ENCODE results near the gene GPX4. TPM values are rescaled to one million over a fixed set of nuclear protein-coding genes. Genes with fewer than 3 reads are reported as not detected.
A peak's percentile ranks its signal among the peaks of the same experiment; 100 is the strongest.

The GPX4 gene
- total RNA-seq, 1 experiment from 2014 or later = 577 TPM

- no peak for DNase-seq (ENCODE audit: low read depth, low spot score)
- in situ Hi-C loops (cut with HindIII; ENCODE audit: low pct_unique_long_range_greater_than_20kb, low sequenced_read_pairs) (no loop called here), intact Hi-C loops (cut with micrococcal nuclease; ENCODE audit: unreplicated experiment) (no loop called here)
- Histone ChIP-seq H3K36me3 (ENCODE audit: control insufficient read depth, insufficient read depth, low read length) (no peaks in the 10 kb centered on the region; the same call in 1 of the 2 replicates), H3K4me1 (ENCODE audit: control insufficient read depth, insufficient read depth, low read length) (peaks cover 39% of the 10 kb centered on the region), H3K4me3 (ENCODE audit: low read depth in 2 of 2, low read length in 2 of 2) (peak overlapping the region in 1 of 2 experiments; percentile 27; a peak in 2 of 4 replicates), H3K9me3 (ENCODE audit: control insufficient read depth, insufficient read depth, low read depth, low read length) (no peaks in the 10 kb centered on the region), H3K27me3 (ENCODE audit: control insufficient read depth, insufficient read depth, low read length) (no peaks in the 10 kb centered on the region), H3K27ac (ENCODE audit: low read length) (peak overlapping the region; percentile 79)
- CTCF ChIA-PET = no interaction called here
- no TSS peak for BruUV-seq (replicated peaks)
- TF ChIP-seq SIN3A (IDR thresholded peaks at IDR 0.05; ENCODE audit: borderline replicate concordance, insufficient read depth, low read depth, low read length) = no peak
- POLR2A ChIA-PET = no interaction called here
- ATAC-seq = peak; percentile 47
These were observed 29.0 kb downstream of the GPX4 start for GRCh38 chr19:1132552-1133383.

DNA sequence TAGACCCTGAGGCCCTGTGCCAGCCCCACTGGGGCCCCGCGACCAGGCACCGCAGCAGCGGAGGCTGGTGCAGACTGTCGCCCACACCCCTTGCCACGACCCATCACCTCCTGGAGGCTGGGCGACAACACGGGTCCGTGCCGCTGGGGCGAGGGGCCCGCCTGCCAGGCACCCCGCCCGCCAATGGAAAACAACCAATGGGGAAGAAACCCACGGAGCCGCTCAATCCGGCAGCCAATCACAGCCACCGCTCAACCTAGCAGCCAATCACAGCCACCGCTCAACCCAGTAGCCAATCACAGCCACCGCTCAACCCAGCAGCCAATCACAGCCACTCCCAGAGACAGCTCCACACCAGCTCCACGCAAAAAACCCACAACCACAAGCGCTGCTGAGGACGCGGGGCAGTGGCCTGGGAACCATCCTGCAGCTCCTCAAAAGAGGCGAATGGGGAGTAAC is 29.7 kb downstream of the GPX4 start:
- Histone ChIP-seq H3K27me3 (ENCODE audit: control insufficient read depth, insufficient read depth, low read length) (no peaks in the 10 kb centered on the region), H3K4me1 (ENCODE audit: control insufficient read depth, insufficient read depth, low read length) (peaks cover 39% of the 10 kb centered on the region), H3K27ac (ENCODE audit: low read length) (peak overlapping the region; percentile 79), H3K9me3 (ENCODE audit: control insufficient read depth, insufficient read depth, low read depth, low read length) (no peaks in the 10 kb centered on the region), H3K36me3 (ENCODE audit: control insufficient read depth, insufficient read depth, low read length) (no peaks in the 10 kb centered on the region; the same call in 1 of the 2 replicates), H3K4me3 (ENCODE audit: low read depth in 2 of 2, low read length in 2 of 2) (peak overlapping the region in 1 of 2 experiments; percentile 27; a peak in 2 of 4 replicates)
- ATAC-seq (peak; percentile 81), DNase-seq (ENCODE audit: low read depth, low spot score) (no peak)
- ChIA-PET POLR2A (interaction anchor here (0.6 kb wide), 1 partner anchor 54 kb away, joined by 4 read pairs; no protein-coding TSS in a partner anchor), CTCF (no interaction called here)
- intact Hi-C loops (cut with micrococcal nuclease; ENCODE audit: unreplicated experiment) (no loop called here), in situ Hi-C loops (cut with HindIII; ENCODE audit: low pct_unique_long_range_greater_than_20kb, low sequenced_read_pairs) (no loop called here)
- no TSS peak for BruUV-seq (replicated peaks)
- TF ChIP-seq CTCF (IDR thresholded peaks at IDR 0.05) (no peak), TCF7L2 (IDR thresholded peaks at IDR 0.05; ENCODE audit: low read depth, low read length) (no peak), POLR2AphosphoS5 (IDR thresholded peaks at IDR 0.05; ENCODE audit: low read depth, low read length) (no peak), SIN3A (IDR thresholded peaks at IDR 0.05; ENCODE audit: borderline replicate concordance, insufficient read depth, low read depth, low read length) (no peak)
- TF ChIP-seq, protein P1, sequence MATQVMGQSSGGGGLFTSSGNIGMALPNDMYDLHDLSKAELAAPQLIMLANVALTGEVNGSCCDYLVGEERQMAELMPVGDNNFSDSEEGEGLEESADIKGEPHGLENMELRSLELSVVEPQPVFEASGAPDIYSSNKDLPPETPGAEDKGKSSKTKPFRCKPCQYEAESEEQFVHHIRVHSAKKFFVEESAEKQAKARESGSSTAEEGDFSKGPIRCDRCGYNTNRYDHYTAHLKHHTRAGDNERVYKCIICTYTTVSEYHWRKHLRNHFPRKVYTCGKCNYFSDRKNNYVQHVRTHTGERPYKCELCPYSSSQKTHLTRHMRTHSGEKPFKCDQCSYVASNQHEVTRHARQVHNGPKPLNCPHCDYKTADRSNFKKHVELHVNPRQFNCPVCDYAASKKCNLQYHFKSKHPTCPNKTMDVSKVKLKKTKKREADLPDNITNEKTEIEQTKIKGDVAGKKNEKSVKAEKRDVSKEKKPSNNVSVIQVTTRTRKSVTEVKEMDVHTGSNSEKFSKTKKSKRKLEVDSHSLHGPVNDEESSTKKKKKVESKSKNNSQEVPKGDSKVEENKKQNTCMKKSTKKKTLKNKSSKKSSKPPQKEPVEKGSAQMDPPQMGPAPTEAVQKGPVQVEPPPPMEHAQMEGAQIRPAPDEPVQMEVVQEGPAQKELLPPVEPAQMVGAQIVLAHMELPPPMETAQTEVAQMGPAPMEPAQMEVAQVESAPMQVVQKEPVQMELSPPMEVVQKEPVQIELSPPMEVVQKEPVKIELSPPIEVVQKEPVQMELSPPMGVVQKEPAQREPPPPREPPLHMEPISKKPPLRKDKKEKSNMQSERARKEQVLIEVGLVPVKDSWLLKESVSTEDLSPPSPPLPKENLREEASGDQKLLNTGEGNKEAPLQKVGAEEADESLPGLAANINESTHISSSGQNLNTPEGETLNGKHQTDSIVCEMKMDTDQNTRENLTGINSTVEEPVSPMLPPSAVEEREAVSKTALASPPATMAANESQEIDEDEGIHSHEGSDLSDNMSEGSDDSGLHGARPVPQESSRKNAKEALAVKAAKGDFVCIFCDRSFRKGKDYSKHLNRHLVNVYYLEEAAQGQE (IDR thresholded peaks at IDR 0.05; ENCODE audit: insufficient read depth in 1 of 2, low read depth in 2 of 2, low read length in 1 of 2) = no peak

DNA sequence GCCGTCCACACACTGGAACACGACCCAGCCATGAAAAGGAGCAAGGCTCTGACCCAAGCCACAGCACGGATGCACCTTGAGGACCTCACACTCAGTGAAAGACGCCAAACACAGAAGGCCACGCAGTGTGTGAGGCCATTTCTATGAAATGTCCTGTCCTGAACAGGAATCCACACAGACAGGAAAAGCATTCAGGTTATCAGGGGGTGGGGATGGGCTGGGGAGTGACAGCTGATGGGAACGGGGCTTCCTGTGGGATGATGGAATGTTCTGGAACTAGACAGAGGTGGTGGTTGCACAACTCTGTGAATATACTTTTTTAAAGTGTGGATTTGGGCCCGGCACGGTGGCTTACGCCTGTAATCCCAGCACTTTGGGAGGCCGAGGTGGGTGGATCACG is 30.6 kb downstream of the GPX4 start:
- TF ChIP-seq SIN3A (IDR thresholded peaks at IDR 0.05; ENCODE audit: borderline replicate concordance, insufficient read depth, low read depth, low read length) = no peak
- no peak for TF ChIP-seq CTCF (IDR thresholded peaks at IDR 0.05)
- TF ChIP-seq POLR2AphosphoS5 (IDR thresholded peaks at IDR 0.05; ENCODE audit: low read depth, low read length) = no peak
- TF ChIP-seq, protein P1 (IDR thresholded peaks at IDR 0.05; ENCODE audit: insufficient read depth in 1 of 2, low read depth in 2 of 2, low read length in 1 of 2) = no peak
- no peak for TF ChIP-seq TCF7L2 (IDR thresholded peaks at IDR 0.05; ENCODE audit: low read depth, low read length)
- BruUV-seq (replicated peaks) = no TSS peak
- Histone ChIP-seq H3K4me1 (ENCODE audit: control insufficient read depth, insufficient read depth, low read length) (peaks cover 39% of the 10 kb centered on the region), H3K27me3 (ENCODE audit: control insufficient read depth, insufficient read depth, low read length) (no peaks in the 10 kb centered on the region), H3K9me3 (ENCODE audit: control insufficient read depth, insufficient read depth, low read depth, low read length) (no peaks in the 10 kb centered on the region), H3K36me3 (ENCODE audit: control insufficient read depth, insufficient read depth, low read length) (no peaks in the 10 kb centered on the region; the same call in 1 of the 2 replicates), H3K27ac (ENCODE audit: low read length) (no peak overlapping the region; the same call in 1 of the 2 replicates), H3K4me3 (ENCODE audit: low read depth in 2 of 2, low read length in 2 of 2) (no peak overlapping the region)
- ChIA-PET CTCF (interaction anchor here (0.7 kb wide), 1 partner anchor 13 kb away, joined by 8 read pairs; no protein-coding TSS in a partner anchor), POLR2A (no interaction called here)
- DNase-seq (ENCODE audit: low read depth, low spot score) (no peak), ATAC-seq (no peak)
- intact Hi-C loops (cut with micrococcal nuclease; ENCODE audit: unreplicated experiment) (no loop called here), in situ Hi-C loops (cut with HindIII; ENCODE audit: low pct_unique_long_range_greater_than_20kb, low sequenced_read_pairs) (no loop called here)

All from Panc1 (cell line).